Endothelial cell of umbilical vein (primary cell): Measurements from ENCODE around the gene LRCOL1.

Source experiments
- CTCF ChIP-seq, 2 donors: IDR thresholded peaks; 1 replicate in 1 of 2; 2 replicates in 1 of 2; pipeline ENCODE4 v1.5.1; 2011; ENCODE audit warnings: low read length in 2 of 2, mild to moderate bottlenecking in 2 of 2, moderate library complexity in 2 of 2, control low read depth in 1 of 2, inconsistent platforms in 1 of 2, low read depth in 1 of 2; ENCODE audit not compliant: insufficient read depth in 1 of 2; ENCODE audit errors: extremely low read depth in 1 of 2
- EZH2 ChIP-seq: IDR thresholded peaks from 2 replicates; pipeline ENCODE4 v1.6.1; 2012; ENCODE audit warnings: borderline replicate concordance, low read depth, mild to moderate bottlenecking, moderate library complexity, low read length, inconsistent platforms; ENCODE audit not compliant: severe bottlenecking
- GATA2 ChIP-seq: IDR thresholded peaks from 2 replicates; pipeline ENCODE4 v1.7.0; 2011; ENCODE audit warnings: low read depth, mild to moderate bottlenecking, moderate library complexity, mixed read lengths, low read length; ENCODE audit not compliant: insufficient read length, insufficient read depth
- MAX ChIP-seq: IDR thresholded peaks from 2 replicates; pipeline ENCODE4 v1.6.1; 2011; ENCODE audit not compliant: insufficient read depth, insufficient read length
- MYC ChIP-seq: IDR thresholded peaks from one replicate; pipeline ENCODE4 v1.6.1; 2011; ENCODE audit warnings: mild to moderate bottlenecking, low read depth, low read length
- POLR2A ChIP-seq: IDR thresholded peaks from 2 replicates; pipeline ENCODE4 v1.6.1; 2012; ENCODE audit warnings: low read depth, mild to moderate bottlenecking, control low read depth, low read length
- POLR2AphosphoS5 ChIP-seq: IDR thresholded peaks from 2 replicates; pipeline ENCODE4 v1.6.1; 2012; ENCODE audit warnings: low read depth, mild to moderate bottlenecking, control low read depth, low read length, moderate library complexity; ENCODE audit not compliant: insufficient read depth

GRCh38 chr12:132578826-132579225 is 31.6 kb downstream of the LRCOL1 start:
- TF ChIP-seq CTCF (IDR thresholded peaks at IDR 0.05; ENCODE audit: extremely low read depth in 1 of 2, insufficient read depth in 1 of 2, low read depth in 1 of 2, low read length in 2 of 2), result no peak
- no peak for TF ChIP-seq POLR2A
- TF ChIP-seq MYC, result no peak
- TF ChIP-seq EZH2, result no peak
- TF ChIP-seq MAX, result no peak
- TF ChIP-seq GATA2, result no peak
- no peak for TF ChIP-seq POLR2AphosphoS5
